Esophagus squamous epithelium (tissue), 5 donors: ENCODE measurements around the gene NUP188. TPM values are rescaled to one million over a fixed set of nuclear protein-coding genes. Genes with fewer than 3 reads are reported as not detected.

Source experiments
- DNase-seq: peaks from one replicate; lab custom pipeline; 2025; lab: John Stamatoyannopoulos, UW
- H3K27ac ChIP-seq, 4 donors: fragments of 200-600 bp; sonication (generic); one replicate each; pipeline ENCODE4 v1.5.1; 2016 to 2019; ENCODE audit warnings: mild to moderate bottlenecking in 1 of 4
- H3K27me3 ChIP-seq, 4 donors: fragments of 200-600 bp; sonication (generic); 1 replicate in 3 of 4; 2 replicates in 1 of 4; pipeline versions ENCODE4 v1.5.1 to v1.6.0; 2017 to 2021; ENCODE audit warnings: antibody characterized with exemption in 1 of 4
- H3K36me3 ChIP-seq, 3 donors: fragments of 200-600 bp; sonication (generic); one replicate each; pipeline ENCODE4 v1.5.1; 2016 to 2019
- H3K4me1 ChIP-seq, 3 donors: fragments of 200-600 bp; sonication (generic); one replicate each; pipeline ENCODE4 v1.5.1; 2017 to 2019
- H3K4me3 ChIP-seq, 4 donors: fragments of 200-600 bp; sonication (generic); 1 replicate in 3 of 4; 2 replicates in 1 of 4; pipeline ENCODE4 v1.5.1; 2016 to 2019; ENCODE audit warnings: mild to moderate bottlenecking in 2 of 4, moderate library complexity in 1 of 4
- H3K9me3 ChIP-seq, 3 donors: fragments of 200-600 bp; sonication (generic); one replicate each; pipeline ENCODE4 v1.5.1; 2016 to 2019
- CTCF ChIP-seq, 6 experiments: fragments of 450-650 bp in 4 of 6; fragments of 200-600 bp in 2 of 6; sonication (generic) in 2 of 6; IDR thresholded peaks; one replicate each; pipeline ENCODE4 v1.5.1; 2016 to 2019; ENCODE audit warnings: antibody characterized with exemption in 6 of 6, mild to moderate bottlenecking in 4 of 6, moderate library complexity in 4 of 6
- POLR2A ChIP-seq, 4 donors: fragments of 450-650 bp; IDR thresholded peaks; one replicate each; pipeline ENCODE4 v1.6.1; 2017; ENCODE audit warnings: antibody characterized with exemption in 4 of 4, mild to moderate bottlenecking in 4 of 4, moderate library complexity in 3 of 4
- WGBS, 2 donors: methylation state at CpG; one replicate each; pipeline ENCODE4 v1.1.5; 2018; 5-methylcytosine and 5-hydroxymethylcytosine counted together
- intact Hi-C: fragments of 100-400 bp; cut with DNase I; formaldehyde crosslinking; loops from one replicate; pipeline ENCODE4 v1.15.0; 2022
- total RNA-seq, 4 donors: library from RNA; depleted of rRNA; stranded (reverse); fragments of >200 nt; gene quantifications; one replicate each; pipeline ENCODE4 v1.1.0, GENCODE V29; 2016
- donor health status: DM: yes; HTN: yes; CAD: no.

NUP188 gene
- total RNA-seq, 4 donors from 2014 or later, result 61.0 to 78.6 (median 67.1) TPM

- Histone ChIP-seq H3K4me3 (no peak overlapping the region), H3K27ac (peak overlapping the region in 3 of 4 donors; percentile 17 to 62 (median 46)), H3K4me1 (peaks cover 22 to 50% (median 24%) of the 10 kb centered on the region in 3 donors), H3K9me3 (no peaks in the 10 kb centered on the region), H3K27me3 (no peaks in the 10 kb centered on the region), H3K36me3 (peaks cover 0 to 42% (median 0%) of the 10 kb centered on the region in 3 donors)
- 80 to 91% methylated on average over 6 of the region's 9 CpGs for WGBS, 2 donors
- TF ChIP-seq CTCF (IDR thresholded peaks at IDR 0.05) (no peak), POLR2A (IDR thresholded peaks at IDR 0.05) (no peak)
- no peak for DNase-seq
- intact Hi-C loops, result no loop called here
These were observed 74.5 kb downstream of the NUP188 start for GRCh38 chr9:129022037-129022436.

DNA sequence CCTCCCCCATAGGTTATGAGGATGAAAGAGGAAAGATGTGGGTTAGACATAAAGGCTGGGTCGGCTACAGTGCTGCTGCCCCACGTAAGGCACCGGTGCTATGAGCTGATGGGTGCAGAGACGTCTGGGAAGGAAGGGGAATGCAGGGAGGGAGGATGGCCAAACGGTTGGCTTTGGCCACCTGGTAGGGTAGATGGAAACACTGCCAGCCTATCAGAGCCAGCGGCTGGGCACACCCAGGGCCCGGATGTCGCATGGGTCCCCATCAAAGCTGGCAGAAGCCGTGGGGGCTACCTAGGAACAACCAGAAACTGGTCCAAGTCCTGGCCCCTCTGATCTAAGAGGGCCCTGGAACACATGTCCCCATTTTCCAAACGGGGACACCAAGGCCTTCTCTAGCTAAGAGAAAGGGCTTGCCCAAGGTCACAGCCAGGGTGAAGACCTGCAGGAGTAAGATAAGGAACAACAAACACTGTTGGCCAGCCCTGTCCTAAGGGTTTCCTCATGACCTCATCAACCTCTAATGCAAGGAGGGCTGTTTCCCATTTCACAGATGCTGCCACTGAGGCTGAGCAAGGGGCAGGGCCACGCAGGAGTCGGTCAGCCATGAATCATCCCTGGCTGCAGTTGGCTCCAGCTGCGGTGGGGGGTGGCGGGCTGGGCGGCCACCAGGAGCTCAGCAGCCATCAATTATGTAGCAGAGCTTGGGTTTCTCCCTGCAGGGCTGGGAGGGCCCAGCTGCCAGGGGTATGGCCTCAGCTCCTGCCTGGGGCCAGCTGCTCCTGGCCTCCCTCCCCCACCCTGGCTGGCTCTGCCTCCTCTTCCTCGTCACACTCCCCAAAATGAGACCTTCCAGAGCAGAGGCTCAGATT is 75.8 kb downstream of the NUP188 start:
- no peak for DNase-seq
- 75% methylated on average over 9 of the region's 16 CpGs for WGBS, 2 donors
- peak overlapping the region in 3 of 4 donors; percentile 46 to 65 (median 62) for H3K27ac ChIP-seq

GRCh38 chr9:129023908-129024233 is 76.4 kb downstream of the NUP188 start:
- peak overlapping the region in 3 of 4 donors; percentile 46 to 65 (median 62) for H3K27ac ChIP-seq
- H3K4me1 ChIP-seq, result peaks cover 30 to 64% (median 34%) of the 10 kb centered on the region in 3 donors
- TF ChIP-seq POLR2A (IDR thresholded peaks at IDR 0.05) (no peak), CTCF (IDR thresholded peaks at IDR 0.05) (no peak)
- DNase-seq, result no peak
- WGBS, 2 donors, result 54 to 63% methylated on average over 3 of the region's 4 CpGs
- intact Hi-C loops, result no loop called here
- no peak overlapping the region for H3K4me3 ChIP-seq
- no peaks in the 10 kb centered on the region for H3K27me3 ChIP-seq
- H3K9me3 ChIP-seq, result no peaks in the 10 kb centered on the region
- peaks cover 0 to 23% (median 0%) of the 10 kb centered on the region in 3 donors for H3K36me3 ChIP-seq

More for the DNA sequence above, 75.8 kb downstream of the NUP188 start:
- Histone ChIP-seq H3K27me3 (no peaks in the 10 kb centered on the region), H3K4me3 (no peak overlapping the region), H3K4me1 (peaks cover 29 to 59% (median 30%) of the 10 kb centered on the region in 3 donors), H3K9me3 (no peaks in the 10 kb centered on the region), H3K36me3 (peaks cover 0 to 29% (median 0%) of the 10 kb centered on the region in 3 donors)
- intact Hi-C loops, result no loop called here
- TF ChIP-seq POLR2A (IDR thresholded peaks at IDR 0.05), result no peak
- no peak for TF ChIP-seq CTCF (IDR thresholded peaks at IDR 0.05)

DNA sequence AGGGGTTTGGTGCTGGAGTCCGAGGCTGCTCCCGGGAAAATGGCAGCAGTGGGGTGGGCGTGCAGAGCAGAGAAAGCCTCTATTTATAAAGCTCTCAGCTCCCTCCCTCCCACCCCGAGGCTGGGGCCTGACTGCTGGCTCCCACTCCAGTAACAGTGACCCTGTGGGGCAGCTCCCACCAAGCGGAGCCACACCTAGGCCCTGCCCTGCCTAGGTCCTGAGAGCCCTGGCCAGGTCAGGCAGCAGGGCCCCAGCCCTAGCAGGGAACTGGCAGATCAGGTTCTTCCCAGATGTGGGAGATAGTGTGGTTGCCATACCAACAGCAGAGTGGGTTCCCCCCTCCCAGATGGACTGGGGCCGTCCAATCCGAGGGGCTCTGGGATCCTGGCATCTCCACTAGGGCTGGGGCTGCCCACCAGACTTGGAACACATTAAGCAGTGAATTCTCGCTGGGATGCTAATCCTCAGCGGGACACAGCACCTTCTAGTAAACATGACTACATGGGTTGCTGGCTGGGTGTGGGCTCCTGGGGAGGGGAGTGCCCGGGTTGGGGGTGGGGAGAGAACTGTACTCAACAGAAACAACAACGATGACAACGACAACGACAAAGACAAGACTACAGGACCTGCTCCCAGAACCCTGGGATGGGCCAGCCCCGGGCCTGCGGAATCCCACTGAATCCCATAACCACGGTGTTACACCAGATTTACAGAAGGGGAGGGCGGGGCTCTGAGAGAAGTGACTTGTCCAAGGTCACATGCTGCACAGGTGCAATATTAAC is 79.1 kb downstream of the NUP188 start:
- peaks cover 34 to 78% (median 41%) of the 10 kb centered on the region in 3 donors for H3K4me1 ChIP-seq
- TF ChIP-seq POLR2A (IDR thresholded peaks at IDR 0.05) (no peak), CTCF (IDR thresholded peaks at IDR 0.05) (no peak)
- WGBS, 2 donors, result 38 to 69% methylated on average over 4 to 8 of the region's 17 CpGs
- H3K4me3 ChIP-seq, result peak overlapping the region; percentile 77 to 93 (median 89)
- DNase-seq, result no peak
- no peaks in the 10 kb centered on the region for H3K9me3 ChIP-seq
- H3K27me3 ChIP-seq, result no peaks in the 10 kb centered on the region
- H3K36me3 ChIP-seq, result no peaks in the 10 kb centered on the region
- intact Hi-C loops, result no loop called here
- H3K27ac ChIP-seq, result peak overlapping the region; percentile 85 to 93 (median 88)
